BJ (cell line): ENCODE data around the gene TFF2. TPM values are rescaled to one million over a fixed set of nuclear protein-coding genes. Genes with fewer than 3 reads are reported as not detected.

ENCODE experiments used
- CTCF ChIA-PET: fragments of 350-600 bp; formaldehyde crosslinking; extraction: SDS; loops from one replicate; lab custom pipeline; 2021; ENCODE audit warnings: antibody characterized with exemption, inconsistent platforms; lab: Yijun Ruan, JAX
- POLR2A ChIA-PET: fragments of 300-600 bp; sonication (Branson Sonifier 250); formaldehyde crosslinking; extraction: SDS; loops from one replicate; lab custom pipeline; 2021; ENCODE audit warnings: antibody characterized with exemption; lab: Charles Lee
- DNase-seq: peaks from one replicate; pipeline ENCODE4 v3.0.0-alpha.2; 2011; ENCODE audit warnings: low read depth
- H3K27me3 ChIP-seq: 2 replicates; pipeline ENCODE4 v1.6.0; 2011; ENCODE audit warnings: low read length; ENCODE audit not compliant: control insufficient read depth, insufficient read depth
- H3K36me3 ChIP-seq: 2 replicates; pipeline ENCODE4 v1.5.1; 2011; ENCODE audit warnings: low read length; ENCODE audit not compliant: control insufficient read depth, insufficient read depth
- H3K4me3 ChIP-seq: 2 replicates; pipeline ENCODE4 v1.5.1; 2011; ENCODE audit warnings: low read depth, mild to moderate bottlenecking, control low read depth, low read length
- polyA plus RNA-seq: library from polyadenylated mRNA; depleted of rRNA; stranded (reverse); fragments of >200 nt; gene quantifications from 2 replicates; pipeline ENCODE4 v1.2.3, GENCODE V29; 2011
- TF ChIP-seq, protein P1 (sequence below): IDR thresholded peaks from 2 replicates; pipeline ENCODE4 v1.5.1; 2011; ENCODE audit warnings: low read depth, mild to moderate bottlenecking, control low read depth, inconsistent platforms, low read length, moderate library complexity; ENCODE audit not compliant: insufficient read depth

Gene TFF2
- polyA plus RNA-seq, 1 experiment: not detected

DNA sequence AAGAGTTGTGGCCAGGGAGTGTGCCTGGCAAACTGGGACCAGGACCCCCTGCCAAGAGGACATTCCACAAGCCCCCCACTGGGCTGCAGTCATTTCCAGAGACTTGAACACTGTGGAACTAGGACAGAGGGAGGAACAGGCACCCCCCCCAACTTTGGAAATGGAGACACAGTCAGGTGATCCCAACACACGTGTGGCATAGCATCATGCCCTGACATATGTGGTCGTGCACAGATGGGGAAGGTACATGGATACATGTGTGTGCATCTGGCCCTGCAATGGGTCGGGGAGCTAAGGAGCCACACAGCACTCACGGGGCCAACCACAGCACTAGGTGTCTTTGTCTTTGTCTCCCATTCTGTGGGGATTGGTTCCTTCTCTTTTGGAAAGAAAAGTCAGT is 28.9 kb downstream of the TFF2 start:
- no peaks in the 10 kb centered on the region for H3K36me3 ChIP-seq
- H3K4me3 ChIP-seq: no peak overlapping the region
- TF ChIP-seq, protein P1, sequence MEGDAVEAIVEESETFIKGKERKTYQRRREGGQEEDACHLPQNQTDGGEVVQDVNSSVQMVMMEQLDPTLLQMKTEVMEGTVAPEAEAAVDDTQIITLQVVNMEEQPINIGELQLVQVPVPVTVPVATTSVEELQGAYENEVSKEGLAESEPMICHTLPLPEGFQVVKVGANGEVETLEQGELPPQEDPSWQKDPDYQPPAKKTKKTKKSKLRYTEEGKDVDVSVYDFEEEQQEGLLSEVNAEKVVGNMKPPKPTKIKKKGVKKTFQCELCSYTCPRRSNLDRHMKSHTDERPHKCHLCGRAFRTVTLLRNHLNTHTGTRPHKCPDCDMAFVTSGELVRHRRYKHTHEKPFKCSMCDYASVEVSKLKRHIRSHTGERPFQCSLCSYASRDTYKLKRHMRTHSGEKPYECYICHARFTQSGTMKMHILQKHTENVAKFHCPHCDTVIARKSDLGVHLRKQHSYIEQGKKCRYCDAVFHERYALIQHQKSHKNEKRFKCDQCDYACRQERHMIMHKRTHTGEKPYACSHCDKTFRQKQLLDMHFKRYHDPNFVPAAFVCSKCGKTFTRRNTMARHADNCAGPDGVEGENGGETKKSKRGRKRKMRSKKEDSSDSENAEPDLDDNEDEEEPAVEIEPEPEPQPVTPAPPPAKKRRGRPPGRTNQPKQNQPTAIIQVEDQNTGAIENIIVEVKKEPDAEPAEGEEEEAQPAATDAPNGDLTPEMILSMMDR: no peak
- CTCF ChIA-PET: interaction anchor here (0.6 to 1.3 kb wide), 2 partner anchors 9 to 187 kb away, joined by 3 to 4 read pairs; no protein-coding TSS in a partner anchor
- H3K27me3 ChIP-seq: peaks cover 2% of the 10 kb centered on the region
- POLR2A ChIA-PET: no interaction called here
- DNase-seq: no peak

DNA sequence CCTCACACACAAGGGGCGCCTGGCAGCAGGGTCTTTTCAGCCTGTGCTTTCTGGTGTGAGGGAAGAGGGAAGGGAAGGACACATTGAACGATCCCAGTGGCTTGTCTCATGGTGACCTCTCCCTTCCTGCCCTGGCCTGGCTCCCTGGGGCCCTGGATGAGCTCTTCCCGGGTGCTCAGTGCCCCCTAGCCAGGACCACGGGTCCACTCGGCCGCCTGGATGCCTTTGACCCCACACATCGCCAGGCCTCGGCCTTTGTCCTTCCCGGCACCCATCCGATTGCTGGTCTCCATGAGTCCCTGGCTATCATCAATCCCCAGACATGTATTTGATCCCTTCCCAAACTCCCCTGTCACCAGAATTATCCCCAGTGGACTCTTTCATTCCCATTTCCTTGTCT is 29.6 kb downstream of the TFF2 start:
- no peaks in the 10 kb centered on the region for H3K36me3 ChIP-seq
- CTCF ChIA-PET: interaction anchor here (3.4 kb wide), 1 partner anchor 11 kb away, joined by 19 read pairs; no protein-coding TSS in a partner anchor

DNA sequence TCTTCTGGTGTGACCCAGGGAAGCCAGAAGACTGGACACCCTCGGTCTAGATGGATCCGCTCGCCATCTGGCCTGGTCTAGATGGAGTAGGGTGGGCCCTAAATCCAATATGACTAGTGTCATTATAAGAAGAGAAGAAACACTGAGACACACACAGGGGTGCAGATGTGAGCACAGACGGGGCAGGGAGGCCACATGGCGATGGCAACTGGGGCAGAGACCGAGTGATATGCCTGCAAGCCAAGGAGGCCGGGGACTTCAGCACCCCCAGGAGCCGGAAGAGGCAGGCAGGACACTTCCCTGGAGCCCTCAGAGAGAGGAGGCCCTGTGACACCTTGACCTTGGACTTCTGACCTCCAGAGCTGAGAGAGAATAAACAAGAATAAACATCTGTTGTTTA is 30.0 kb downstream of the TFF2 start:
- TF ChIP-seq, protein P1: no peak
- no peak for DNase-seq
- ChIA-PET POLR2A (no interaction called here), CTCF (interaction anchor here (3.4 kb wide), 1 partner anchor 11 kb away, joined by 19 read pairs; no protein-coding TSS in a partner anchor)
- peaks cover 2% of the 10 kb centered on the region for H3K27me3 ChIP-seq
- H3K4me3 ChIP-seq: no peak overlapping the region
- H3K36me3 ChIP-seq: no peaks in the 10 kb centered on the region

More for the DNA sequence above, 29.6 kb downstream of the TFF2 start:
- POLR2A ChIA-PET: no interaction called here
- TF ChIP-seq, protein P1: no peak
- DNase-seq: no peak
- H3K4me3 ChIP-seq: no peak overlapping the region
- peaks cover 2% of the 10 kb centered on the region for H3K27me3 ChIP-seq

DNA sequence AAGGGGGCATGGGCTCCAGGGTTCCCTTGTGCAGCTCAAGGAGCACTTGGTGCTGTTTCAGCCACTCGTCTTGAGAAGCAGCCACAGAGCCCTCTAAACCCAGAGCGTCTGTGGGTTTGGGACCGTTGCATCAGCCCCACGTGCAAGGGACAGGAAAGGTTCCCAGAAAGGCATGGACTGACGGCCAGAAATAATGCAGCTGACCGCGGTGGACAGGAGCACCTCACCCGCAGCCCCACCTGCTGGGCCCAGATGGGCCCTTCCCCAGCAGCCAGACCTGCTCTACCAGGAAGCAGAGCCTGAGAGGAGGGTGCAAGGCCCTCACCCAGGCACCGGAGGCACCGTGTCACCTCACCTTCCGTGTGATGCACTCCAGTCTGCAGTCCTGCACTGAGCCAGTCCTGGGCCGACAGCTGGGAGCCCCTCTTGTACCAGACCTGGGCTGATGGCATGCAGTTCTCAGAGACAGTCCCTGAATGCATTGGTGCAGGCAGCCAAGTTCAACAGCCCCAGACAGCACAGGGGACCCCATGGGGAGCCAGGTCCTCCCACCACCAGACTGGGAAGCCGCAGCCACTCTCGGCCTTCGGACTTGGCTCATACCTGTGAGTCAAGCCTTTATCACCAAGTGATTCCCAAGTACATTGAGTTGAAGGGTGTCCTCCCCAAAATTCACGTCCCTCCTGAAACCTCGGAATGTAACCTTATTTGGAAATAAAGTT is 30.8 kb downstream of the TFF2 start:
- TF ChIP-seq, protein P1: no peak
- H3K27me3 ChIP-seq: peaks cover 2% of the 10 kb centered on the region; the same call in 1 of the 2 replicates
- ChIA-PET CTCF (interaction anchor here (1.8 to 3.4 kb wide), 2 partner anchors 10 to 61 kb away, joined by 4 to 19 read pairs; no protein-coding TSS in a partner anchor), POLR2A (no interaction called here)
- no peaks in the 10 kb centered on the region for H3K36me3 ChIP-seq
- DNase-seq: no peak
- H3K4me3 ChIP-seq: no peak overlapping the region

- TF ChIP-seq, protein P1: no peak
- H3K36me3 ChIP-seq: no peaks in the 10 kb centered on the region
- POLR2A ChIA-PET: no interaction called here
- H3K4me3 ChIP-seq: no peak overlapping the region
- CTCF ChIA-PET: interaction anchor here (1.8 to 3.4 kb wide), 2 partner anchors 9 to 61 kb away, joined by 4 to 19 read pairs; no protein-coding TSS in a partner anchor
- H3K27me3 ChIP-seq: no peaks in the 10 kb centered on the region
- no peak for DNase-seq
Measured at GRCh38 chr21:42319376-42319775, 31.4 kb downstream of the TFF2 start.
